Activated CD8-positive, alpha-beta memory T cell treated with anti-CD3 and anti-CD28 coated beads for 48 hours (primary cell): ENCODE data around the gene VGF.
"Not testable (repeated sequence)": the region's sequence is repeated elsewhere in the genome, so short reads cannot be mapped to it uniquely, and the experiment has no call there.

ENCODE experiments used
- DNase-seq, 3 experiments: peaks; one replicate each; pipeline ENCODE4 v3.0.0-alpha.2; 2020; ENCODE audit warnings: low read depth in 2 of 3, low spot score in 2 of 3

Gene VGF

GRCh38 chr7:101119876-101120275 lies 45.5 kb downstream of the VGF start:
- no peak for DNase-seq

GRCh38 chr7:101118856-101119255 lies 46.5 kb downstream of the VGF start:
- DNase-seq: no peak

GRCh38 chr7:101116898-101117297 lies 48.5 kb downstream of the VGF start:
- no peak for DNase-seq

GRCh38 chr7:101115215-101115614 lies 50.2 kb downstream of the VGF start:
- DNase-seq: no peak

- DNase-seq: no peak
Observed at GRCh38 chr7:101114492-101114891, 50.9 kb downstream of the VGF start.

- no peak for DNase-seq
Observed at GRCh38 chr7:101113836-101114235, 51.5 kb downstream of the VGF start.

- not testable (repeated sequence) for DNase-seq
Observed at GRCh38 chr7:101113140-101113539, 52.2 kb downstream of the VGF start.
